Activated naive CD8-positive, alpha-beta T cell treated with anti-CD3 and anti-CD28 coated beads, Interleukin-2, amount 50 U/mL, for 24 hours (primary cell): ENCODE results near the gene SLC37A2.
"Not testable (repeated sequence)": the region's sequence is repeated elsewhere in the genome, so short reads cannot be mapped to it uniquely, and the experiment has no call there.

Experiments
- ATAC-seq: fragments of 150-1000 bp; cut with Tn5 transposase; one replicate; pipeline ENCODE4 v1.10.0; 2021
- DNase-seq: peaks from one replicate; pipeline ENCODE4 v3.0.0; 2021
- H3K27ac Mint-ChIP-seq: one replicate; pipeline ENCODE4 v1.8.0; 2021; ENCODE audit warnings: mild to moderate bottlenecking, mixed read lengths
- H3K27me3 Mint-ChIP-seq: one replicate; pipeline ENCODE4 v1.8.0; 2021; ENCODE audit warnings: mixed read lengths
- H3K36me3 Mint-ChIP-seq: one replicate; pipeline ENCODE4 v1.8.0; 2021; ENCODE audit warnings: low read depth, mixed read lengths
- H3K4me1 Mint-ChIP-seq: one replicate; pipeline ENCODE4 v1.8.0; 2021; ENCODE audit warnings: mixed read lengths
- H3K4me3 Mint-ChIP-seq: one replicate; pipeline ENCODE4 v1.8.0; 2021; ENCODE audit warnings: mild to moderate bottlenecking, moderate library complexity, mixed read lengths
- H3K9me3 Mint-ChIP-seq: one replicate; pipeline ENCODE4 v1.8.0; 2021; ENCODE audit warnings: mixed read lengths

The SLC37A2 gene

GRCh38 chr11:125084761-125085231 lies 21.7 kb downstream of the SLC37A2 start:
- Mint-ChIP-seq H3K4me1 (no peaks in the 10 kb centered on the region), H3K27me3 (no peaks in the 10 kb centered on the region), H3K9me3 (no peaks in the 10 kb centered on the region), H3K4me3 (no peak overlapping the region), H3K36me3 (no peaks in the 10 kb centered on the region), H3K27ac (no peak overlapping the region)
- no peak for DNase-seq
- no peak for ATAC-seq

DNA sequence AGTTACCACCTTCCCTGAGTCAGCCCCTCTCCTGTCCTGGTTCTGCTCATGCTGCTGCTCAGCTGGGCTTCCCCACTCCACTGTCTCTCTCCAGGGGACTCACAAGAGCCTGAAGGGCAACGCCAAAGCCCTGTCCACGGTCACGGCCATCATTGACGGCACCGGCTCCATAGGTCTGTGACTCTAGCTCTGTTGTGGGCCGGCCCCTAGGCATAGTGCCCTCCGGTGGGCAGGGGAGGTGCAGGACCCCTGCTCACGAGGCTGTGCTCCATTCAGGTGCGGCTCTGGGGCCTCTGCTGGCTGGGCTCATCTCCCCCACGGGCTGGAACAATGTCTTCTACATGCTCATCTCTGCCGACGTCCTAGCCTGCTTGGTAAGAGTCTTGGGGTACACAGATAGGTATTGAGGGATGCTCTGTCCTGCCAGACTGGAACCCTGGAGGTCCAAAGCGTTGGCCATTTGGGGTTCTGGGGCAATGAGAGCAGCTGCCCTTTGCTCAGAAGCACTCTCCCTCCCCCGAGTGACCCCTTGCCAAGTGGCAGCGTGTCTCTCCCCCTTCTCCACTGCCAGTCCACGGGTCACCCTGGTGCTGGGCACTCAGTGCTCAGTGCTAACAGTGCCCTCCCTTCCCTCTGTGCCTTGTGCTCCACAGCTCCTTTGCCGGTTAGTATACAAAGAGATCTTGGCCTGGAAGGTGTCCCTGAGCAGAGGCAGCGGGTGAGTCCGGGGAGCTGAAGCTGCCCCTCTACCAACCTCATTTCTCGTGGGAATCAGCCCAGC lies 22.4 kb downstream of the SLC37A2 start:
- H3K36me3 Mint-ChIP-seq = no peaks in the 10 kb centered on the region
- no peaks in the 10 kb centered on the region for H3K9me3 Mint-ChIP-seq
- H3K4me1 Mint-ChIP-seq = no peaks in the 10 kb centered on the region
- DNase-seq (no peak), ATAC-seq (peak; percentile 12)
- H3K4me3 Mint-ChIP-seq = no peak overlapping the region
- no peak overlapping the region for H3K27ac Mint-ChIP-seq
- H3K27me3 Mint-ChIP-seq = no peaks in the 10 kb centered on the region

DNA sequence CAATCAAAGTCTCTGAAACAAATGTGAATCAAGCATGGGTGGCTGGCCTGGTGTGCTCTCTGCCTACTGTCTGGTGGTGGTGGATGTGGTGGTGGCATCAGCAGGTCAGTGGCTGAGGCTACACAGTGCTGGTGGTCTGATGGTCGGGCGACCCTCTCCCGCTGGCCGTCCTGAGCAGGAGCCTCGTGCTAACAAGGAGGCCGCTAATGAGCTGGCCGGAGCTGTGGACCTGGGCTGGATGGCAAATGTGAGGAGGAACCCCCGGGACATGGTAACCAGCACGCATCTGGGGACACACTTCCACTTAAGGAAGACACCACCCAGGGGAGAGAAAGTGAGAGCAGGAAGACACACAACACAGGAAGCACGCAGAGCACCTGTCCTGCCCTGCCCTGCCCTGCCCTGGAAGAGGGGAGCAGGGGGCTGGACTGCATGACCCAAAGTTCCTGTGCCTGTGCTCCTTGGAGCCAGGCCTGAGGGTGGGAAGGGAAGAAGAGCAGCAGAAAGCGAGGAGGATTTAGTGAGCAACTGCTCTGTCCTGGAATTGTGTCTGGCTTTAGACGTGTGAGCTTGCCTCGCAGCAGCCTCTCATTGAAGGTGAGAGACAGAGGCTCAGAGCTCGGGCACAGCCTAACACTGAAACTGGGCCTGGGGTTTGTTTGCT lies 23.7 kb downstream of the SLC37A2 start:
- H3K36me3 Mint-ChIP-seq = no peaks in the 10 kb centered on the region
- ATAC-seq = no peak

GRCh38 chr11:125088123-125088522 lies 25.0 kb downstream of the SLC37A2 start:
- H3K27me3 Mint-ChIP-seq = no peaks in the 10 kb centered on the region
- no peak for ATAC-seq
- H3K36me3 Mint-ChIP-seq = no peaks in the 10 kb centered on the region
- H3K4me1 Mint-ChIP-seq = no peaks in the 10 kb centered on the region
- no peak overlapping the region for H3K27ac Mint-ChIP-seq
- H3K9me3 Mint-ChIP-seq = no peaks in the 10 kb centered on the region
- DNase-seq = no peak
- no peak overlapping the region for H3K4me3 Mint-ChIP-seq

More for the DNA sequence above, 23.7 kb downstream of the SLC37A2 start:
- no peak overlapping the region for H3K4me3 Mint-ChIP-seq
- no peak overlapping the region for H3K27ac Mint-ChIP-seq
- H3K9me3 Mint-ChIP-seq = no peaks in the 10 kb centered on the region
- H3K27me3 Mint-ChIP-seq = no peaks in the 10 kb centered on the region
- H3K4me1 Mint-ChIP-seq = no peaks in the 10 kb centered on the region
- DNase-seq = no peak

GRCh38 chr11:125088576-125089455 lies 25.7 kb downstream of the SLC37A2 start:
- Mint-ChIP-seq H3K27me3 (no peaks in the 10 kb centered on the region), H3K27ac (no peak overlapping the region), H3K9me3 (no peaks in the 10 kb centered on the region), H3K36me3 (no peaks in the 10 kb centered on the region), H3K4me1 (no peaks in the 10 kb centered on the region), H3K4me3 (no peak overlapping the region)
- DNase-seq (no peak), ATAC-seq (no peak)

- H3K4me1 Mint-ChIP-seq, H3K27ac Mint-ChIP-seq, H3K27me3 Mint-ChIP-seq, ATAC-seq, H3K4me3 Mint-ChIP-seq, DNase-seq, H3K9me3 Mint-ChIP-seq, H3K36me3 Mint-ChIP-seq: not testable (repeated sequence)
Measured at GRCh38 chr11:125089481-125089880, 26.4 kb downstream of the SLC37A2 start.

GRCh38 chr11:125090151-125090550 lies 27.0 kb downstream of the SLC37A2 start:
- H3K27me3 Mint-ChIP-seq, H3K36me3 Mint-ChIP-seq, H3K9me3 Mint-ChIP-seq, ATAC-seq, H3K27ac Mint-ChIP-seq, H3K4me3 Mint-ChIP-seq, DNase-seq, H3K4me1 Mint-ChIP-seq: not testable (repeated sequence)

GRCh38 chr11:125090816-125091215 lies 27.7 kb downstream of the SLC37A2 start:
- Mint-ChIP-seq H3K4me1 (no peaks in the 10 kb centered on the region), H3K27ac (no peak overlapping the region)

GRCh38 chr11:125091247-125091876 lies 28.3 kb downstream of the SLC37A2 start:
- H3K27me3 Mint-ChIP-seq = no peaks in the 10 kb centered on the region
- H3K4me3 Mint-ChIP-seq = no peak overlapping the region
- no peak overlapping the region for H3K27ac Mint-ChIP-seq
- no peaks in the 10 kb centered on the region for H3K4me1 Mint-ChIP-seq
- H3K36me3 Mint-ChIP-seq = no peaks in the 10 kb centered on the region
- DNase-seq (no peak), ATAC-seq (no peak)
- no peaks in the 10 kb centered on the region for H3K9me3 Mint-ChIP-seq

More at GRCh38 chr11:125090816-125091215, 27.7 kb downstream of the SLC37A2 start:
- Mint-ChIP-seq H3K27me3 (no peaks in the 10 kb centered on the region), H3K9me3 (no peaks in the 10 kb centered on the region), H3K36me3 (no peaks in the 10 kb centered on the region), H3K4me3 (no peak overlapping the region)
- DNase-seq (no peak), ATAC-seq (no peak)

- Mint-ChIP-seq H3K27me3 (no peaks in the 10 kb centered on the region), H3K9me3 (no peaks in the 10 kb centered on the region), H3K27ac (no peak overlapping the region), H3K36me3 (no peaks in the 10 kb centered on the region), H3K4me1 (no peaks in the 10 kb centered on the region), H3K4me3 (no peak overlapping the region)
- DNase-seq = no peak
- no peak for ATAC-seq
Measured at GRCh38 chr11:125091877-125092664, 29.0 kb downstream of the SLC37A2 start.

GRCh38 chr11:125092669-125093068 lies 29.6 kb downstream of the SLC37A2 start:
- no peak for DNase-seq
- Mint-ChIP-seq H3K27me3 (no peaks in the 10 kb centered on the region), H3K9me3 (no peaks in the 10 kb centered on the region), H3K36me3 (no peaks in the 10 kb centered on the region), H3K4me1 (no peaks in the 10 kb centered on the region), H3K4me3 (no peak overlapping the region), H3K27ac (no peak overlapping the region)
- ATAC-seq = no peak

GRCh38 chr11:125093502-125093901 lies 30.4 kb downstream of the SLC37A2 start:
- Mint-ChIP-seq H3K36me3 (no peaks in the 10 kb centered on the region), H3K4me3 (no peak overlapping the region), H3K27me3 (no peaks in the 10 kb centered on the region), H3K4me1 (no peaks in the 10 kb centered on the region), H3K27ac (no peak overlapping the region), H3K9me3 (no peaks in the 10 kb centered on the region)
- no peak for DNase-seq
- no peak for ATAC-seq

DNA sequence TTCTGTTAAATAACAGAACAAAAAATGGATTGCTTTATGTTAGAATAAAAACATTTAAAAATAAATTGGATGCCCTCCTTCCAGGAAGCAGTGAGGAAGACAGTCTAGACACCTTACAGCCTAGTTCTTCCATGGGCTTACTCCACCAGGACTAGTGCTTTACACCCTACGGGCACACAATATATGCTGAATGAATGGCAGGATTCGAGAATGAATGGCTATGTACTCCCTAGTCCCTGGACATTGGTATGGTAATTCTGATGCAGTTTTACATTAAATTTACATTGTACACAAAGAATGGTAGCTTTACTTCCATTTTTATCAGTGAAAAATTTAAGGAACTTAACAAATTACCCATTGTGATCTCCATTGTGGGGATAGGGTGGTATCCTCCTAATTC lies 31.6 kb downstream of the SLC37A2 start:
- H3K27ac Mint-ChIP-seq = no peak overlapping the region
- no peaks in the 10 kb centered on the region for H3K4me1 Mint-ChIP-seq
- DNase-seq = no peak
- no peak for ATAC-seq
- H3K9me3 Mint-ChIP-seq = no peaks in the 10 kb centered on the region
- H3K27me3 Mint-ChIP-seq = no peaks in the 10 kb centered on the region
- no peak overlapping the region for H3K4me3 Mint-ChIP-seq
- peaks cover 5% of the 10 kb centered on the region for H3K36me3 Mint-ChIP-seq

- Mint-ChIP-seq H3K36me3 (peaks cover 15% of the 10 kb centered on the region), H3K4me1 (no peaks in the 10 kb centered on the region), H3K4me3 (no peak overlapping the region), H3K27me3 (no peaks in the 10 kb centered on the region), H3K9me3 (no peaks in the 10 kb centered on the region), H3K27ac (no peak overlapping the region)
- DNase-seq (no peak), ATAC-seq (no peak)
Measured at GRCh38 chr11:125100136-125100535, 37.0 kb downstream of the SLC37A2 start.
